NCI-H2171 treated with DMSO at 0.1 percent for 48 hours (cell line): ENCODE data around the gene DNAJC8.

ENCODE experiments used
- DNase-seq: peaks from one replicate; lab custom pipeline; 2025; lab: John Stamatoyannopoulos, UW

DNAJC8 gene

GRCh38 chr1:28249013-28249865 lies 16.4 kb upstream of the DNAJC8 start:
- peak; percentile 46 for DNase-seq

- DNase-seq = peak; percentile 70
These were observed 15.6 kb upstream of the DNAJC8 start for GRCh38 chr1:28248273-28249012.

- no peak for DNase-seq
These were observed 14.9 kb upstream of the DNAJC8 start for GRCh38 chr1:28247612-28248272.

GRCh38 chr1:28246427-28246832 lies 13.6 kb upstream of the DNAJC8 start:
- peak; percentile 31 for DNase-seq

GRCh38 chr1:28244549-28245251 lies 11.9 kb upstream of the DNAJC8 start:
- no peak for DNase-seq

- no peak for DNase-seq
These were observed 11.0 kb upstream of the DNAJC8 start for GRCh38 chr1:28243685-28244311.

GRCh38 chr1:28241638-28242241 lies 8.9 kb upstream of the DNAJC8 start:
- DNase-seq = peak; percentile 62

GRCh38 chr1:28240024-28240423 lies 7.2 kb upstream of the DNAJC8 start:
- no peak for DNase-seq

GRCh38 chr1:28239004-28239403 lies 6.2 kb upstream of the DNAJC8 start:
- no peak for DNase-seq

- DNase-seq = no peak
These were observed 4.0 kb upstream of the DNAJC8 start for GRCh38 chr1:28236656-28237322.

- peak; percentile 98 for DNase-seq
These were observed 3.2 kb upstream of the DNAJC8 start, which contains the start of gene ATP5IF1 for GRCh38 chr1:28235755-28236655. Gene ATP5IF1 (plus strand): TSS chr1:28236124. CDS start chr1:28236184, 60 bp downstream.

GRCh38 chr1:28233264-28233606 lies 406 bp upstream of the DNAJC8 start:
- DNase-seq = no peak

GRCh38 chr1:28229996-28230395 lies 2.8 kb downstream of the DNAJC8 start:
- DNase-seq = no peak

GRCh38 chr1:28229089-28229488 lies 3.7 kb downstream of the DNAJC8 start:
- no peak for DNase-seq

GRCh38 chr1:28213315-28213714 lies 19.5 kb downstream of the DNAJC8 start:
- no peak for DNase-seq

- no peak for DNase-seq
These were observed 23.1 kb downstream of the DNAJC8 start for GRCh38 chr1:28209700-28210099.

GRCh38 chr1:28208818-28209441 lies 23.9 kb downstream of the DNAJC8 start:
- DNase-seq = peak; percentile 63

GRCh38 chr1:28205243-28205642 lies 27.6 kb downstream of the DNAJC8 start:
- no peak for DNase-seq

GRCh38 chr1:28200234-28200873 lies 32.5 kb downstream of the DNAJC8 start:
- no peak for DNase-seq
